MM.1S (cell line): ENCODE data around the gene TTC33.

Experiments used
- DNase-seq: peaks from one replicate; pipeline ENCODE4 v3.0.0-alpha.2; 2015
- H2AFZ ChIP-seq: fragments of 300-600 bp; sonication (generic); 2 replicates; pipeline ENCODE4 v1.6.0; 2016; ENCODE audit warnings: antibody characterized with exemption, low read length
- H3F3A ChIP-seq: fragments of 300-600 bp; sonication (generic); 2 replicates; pipeline ENCODE4 v1.6.1; 2016; ENCODE audit warnings: mild to moderate bottlenecking, antibody characterized with exemption, low read length, moderate library complexity, mixed read lengths; ENCODE audit not compliant: insufficient read depth
- H3K27ac ChIP-seq: fragments of 300-600 bp; sonication (generic); 2 replicates; pipeline ENCODE4 v1.5.1; 2016; ENCODE audit warnings: mild to moderate bottlenecking, low read length
- H3K27me3 ChIP-seq: fragments of 300-600 bp; sonication (generic); replicated peaks from 2 replicates; pipeline ENCODE4 v1.6.0; 2016; ENCODE audit warnings: low read length; ENCODE audit not compliant: insufficient read depth
- H3K36me3 ChIP-seq: fragments of 300-600 bp; sonication (generic); replicated peaks from 2 replicates; pipeline ENCODE4 v1.6.1; 2016; ENCODE audit warnings: mild to moderate bottlenecking, low read length, mixed read lengths; ENCODE audit not compliant: insufficient read depth
- H3K4me1 ChIP-seq: fragments of 300-600 bp; sonication (generic); 2 replicates; pipeline ENCODE4 v1.6.1; 2016; ENCODE audit warnings: low read length, mixed read lengths
- H3K4me2 ChIP-seq: fragments of 300-600 bp; sonication (generic); 2 replicates; pipeline ENCODE4 v1.6.0; 2016; ENCODE audit warnings: low read depth, low read length
- H3K4me3 ChIP-seq: fragments of 300-600 bp; sonication (generic); 2 replicates; pipeline ENCODE4 v1.5.1; 2016; ENCODE audit warnings: low read length, mixed read lengths
- H3K79me2 ChIP-seq: fragments of 300-600 bp; sonication (generic); 2 replicates; pipeline ENCODE4 v1.6.1; 2016; ENCODE audit warnings: mixed run types, low read length, mixed read lengths
- H3K9ac ChIP-seq: fragments of 300-600 bp; sonication (generic); 2 replicates; pipeline ENCODE4 v1.6.1; 2016; ENCODE audit warnings: low read length, mixed read lengths
- H3K9me2 ChIP-seq: fragments of 300-600 bp; sonication (generic); replicated peaks from 2 replicates; pipeline ENCODE4 v1.6.1; 2016; ENCODE audit warnings: mild to moderate bottlenecking, low read length, mixed read lengths; ENCODE audit not compliant: insufficient read depth
- H3K9me3 ChIP-seq: fragments of 300-600 bp; sonication (generic); replicated peaks from 2 replicates; pipeline ENCODE4 v1.6.1; 2016; ENCODE audit warnings: mild to moderate bottlenecking, low read length, mixed read lengths; ENCODE audit not compliant: insufficient read depth
- H4K20me1 ChIP-seq: fragments of 300-600 bp; sonication (generic); 2 replicates; pipeline ENCODE4 v1.6.1; 2016; ENCODE audit warnings: mild to moderate bottlenecking, low read length, moderate library complexity, mixed read lengths; ENCODE audit not compliant: insufficient read depth
- EZH2 ChIP-seq: fragments of 300-600 bp; sonication (generic); optimal IDR thresholded peaks from 2 replicates; pipeline ENCODE3; 2017; ENCODE audit warnings: low read depth, mild to moderate bottlenecking, antibody characterized with exemption, low read length, mixed read lengths
- EZH2phosphoT487 ChIP-seq: fragments of 300-600 bp; sonication (generic); IDR thresholded peaks from 2 replicates; pipeline ENCODE4 v1.6.1; 2018; ENCODE audit warnings: antibody characterized with exemption, low read length
- TF ChIP-seq, protein P1 (sequence below): fragments of 300-600 bp; sonication (generic); IDR thresholded peaks from 2 replicates; pipeline ENCODE4 v1.5.1; 2016; ENCODE audit warnings: antibody characterized with exemption, low read length, mixed read lengths

The TTC33 gene

DNA sequence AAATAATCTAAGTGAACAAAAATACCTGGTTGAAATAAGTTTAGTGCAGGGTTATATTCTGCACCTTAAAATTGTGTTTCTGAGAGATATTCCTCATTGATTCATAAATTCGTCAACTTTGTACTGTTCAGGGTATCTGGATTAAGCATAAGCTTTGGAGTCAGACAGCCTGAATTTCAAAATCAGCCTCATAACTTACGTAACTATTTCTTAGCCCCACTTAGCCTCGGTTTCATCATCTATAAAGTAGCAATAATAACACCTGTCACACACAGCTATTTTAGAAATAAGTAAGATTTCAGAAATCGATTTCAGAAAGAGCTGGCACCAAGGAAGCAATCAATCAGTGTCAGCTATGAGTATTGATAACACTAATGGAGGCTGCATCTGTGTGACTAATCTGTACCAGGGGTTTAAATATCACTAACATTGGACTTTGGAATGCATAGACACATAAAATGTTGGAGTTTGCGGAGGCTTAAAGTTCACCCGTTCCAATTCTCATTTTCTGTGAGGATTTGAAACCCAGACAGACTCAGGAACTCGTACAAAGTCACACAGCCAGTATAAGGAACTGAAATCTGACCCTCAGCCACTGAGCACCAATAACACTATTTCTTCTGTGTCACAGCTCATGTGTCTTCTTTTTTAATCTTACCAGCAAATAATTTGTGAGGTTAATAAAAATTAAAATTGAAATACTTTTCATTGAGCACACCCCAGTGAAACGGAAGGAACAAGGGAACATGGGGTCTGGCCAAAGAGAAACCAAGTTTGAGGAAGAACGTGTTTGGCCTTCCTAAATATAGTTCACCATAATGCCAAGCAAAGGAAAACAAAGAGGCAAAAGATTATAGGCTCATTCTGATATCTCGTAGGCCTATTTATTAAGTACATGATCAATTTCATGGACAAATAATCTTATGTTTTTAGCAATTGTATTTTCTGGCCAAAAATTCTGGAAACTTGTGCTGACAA lies 270.5 kb downstream of the TTC33 start:
- Histone ChIP-seq H3K9me3 (no peaks in the 10 kb centered on the region), H3K27me3 (no peaks in the 10 kb centered on the region), H3K4me1 (peaks cover 31% of the 10 kb centered on the region), H3K4me3 (peak overlapping the region; percentile 21; the same call in 1 of the 2 replicates), H3K9me2 (no peaks in the 10 kb centered on the region), H3F3A (peaks cover 9% of the 10 kb centered on the region; the same call in 1 of the 2 replicates), H2AFZ (no peak overlapping the region), H4K20me1 (no peaks in the 10 kb centered on the region), H3K79me2 (no peaks in the 10 kb centered on the region), H3K36me3 (no peaks in the 10 kb centered on the region), H3K27ac (peak overlapping the region; percentile 25; the same call in 1 of the 2 replicates), H3K9ac (no peak overlapping the region), H3K4me2 (peak overlapping the region; percentile 56)
- no peak for DNase-seq
- TF ChIP-seq, protein P1, sequence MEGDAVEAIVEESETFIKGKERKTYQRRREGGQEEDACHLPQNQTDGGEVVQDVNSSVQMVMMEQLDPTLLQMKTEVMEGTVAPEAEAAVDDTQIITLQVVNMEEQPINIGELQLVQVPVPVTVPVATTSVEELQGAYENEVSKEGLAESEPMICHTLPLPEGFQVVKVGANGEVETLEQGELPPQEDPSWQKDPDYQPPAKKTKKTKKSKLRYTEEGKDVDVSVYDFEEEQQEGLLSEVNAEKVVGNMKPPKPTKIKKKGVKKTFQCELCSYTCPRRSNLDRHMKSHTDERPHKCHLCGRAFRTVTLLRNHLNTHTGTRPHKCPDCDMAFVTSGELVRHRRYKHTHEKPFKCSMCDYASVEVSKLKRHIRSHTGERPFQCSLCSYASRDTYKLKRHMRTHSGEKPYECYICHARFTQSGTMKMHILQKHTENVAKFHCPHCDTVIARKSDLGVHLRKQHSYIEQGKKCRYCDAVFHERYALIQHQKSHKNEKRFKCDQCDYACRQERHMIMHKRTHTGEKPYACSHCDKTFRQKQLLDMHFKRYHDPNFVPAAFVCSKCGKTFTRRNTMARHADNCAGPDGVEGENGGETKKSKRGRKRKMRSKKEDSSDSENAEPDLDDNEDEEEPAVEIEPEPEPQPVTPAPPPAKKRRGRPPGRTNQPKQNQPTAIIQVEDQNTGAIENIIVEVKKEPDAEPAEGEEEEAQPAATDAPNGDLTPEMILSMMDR, result no peak
- TF ChIP-seq EZH2phosphoT487 (no peak), EZH2 (no peak)

DNA sequence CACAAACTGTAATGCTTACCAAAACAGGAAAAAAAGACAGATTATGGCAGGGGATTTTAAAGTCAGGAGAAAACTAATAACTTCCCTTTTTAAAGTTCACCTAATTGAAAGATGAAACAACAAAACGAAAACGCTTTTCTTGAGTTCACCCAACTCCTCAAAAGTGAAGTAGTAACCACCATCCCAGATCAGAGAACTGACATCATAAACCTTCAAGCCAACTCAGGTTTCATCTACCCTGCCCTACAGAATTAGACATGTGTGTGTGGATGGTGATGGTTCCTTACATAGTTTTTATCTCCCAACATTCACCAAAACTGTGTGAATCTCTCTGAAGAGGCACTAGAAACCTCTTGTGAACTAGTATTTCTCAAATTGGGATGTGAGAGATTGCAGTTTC lies 271.3 kb downstream of the TTC33 start:
- Histone ChIP-seq H3K9me3 (no peaks in the 10 kb centered on the region), H2AFZ (no peak overlapping the region), H4K20me1 (no peaks in the 10 kb centered on the region), H3K4me1 (peaks cover 31% of the 10 kb centered on the region), H3K27me3 (no peaks in the 10 kb centered on the region), H3K27ac (peak overlapping the region; percentile 25; the same call in 1 of the 2 replicates), H3K9ac (no peak overlapping the region), H3K79me2 (no peaks in the 10 kb centered on the region), H3K36me3 (no peaks in the 10 kb centered on the region), H3K4me3 (no peak overlapping the region), H3K9me2 (no peaks in the 10 kb centered on the region), H3K4me2 (peak overlapping the region; percentile 56; the same call in 1 of the 2 replicates), H3F3A (peaks cover 9% of the 10 kb centered on the region; the same call in 1 of the 2 replicates)
- TF ChIP-seq EZH2phosphoT487 (no peak), EZH2 (no peak)
- TF ChIP-seq, protein P1, result no peak
- DNase-seq, result peak; percentile 40

DNA sequence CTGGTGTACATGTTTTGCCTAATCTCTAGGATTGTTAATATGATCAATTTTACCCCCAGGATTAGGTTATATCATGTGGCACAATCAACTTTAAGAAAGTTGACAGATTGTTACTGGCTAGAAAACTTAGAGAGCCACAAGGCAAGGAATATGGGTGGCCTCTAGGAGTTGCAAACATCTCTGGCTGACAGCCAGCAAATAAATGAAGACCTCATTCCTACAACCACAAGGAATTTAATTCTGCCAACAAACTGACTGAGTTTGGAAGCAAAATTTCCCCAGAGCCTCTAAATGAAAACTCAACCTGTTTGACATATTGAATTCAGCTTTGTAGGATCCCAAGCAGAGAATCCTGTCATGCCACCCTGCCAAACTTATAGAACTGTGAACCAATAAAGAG lies 272.4 kb downstream of the TTC33 start:
- no peaks in the 10 kb centered on the region for H3K9me2 ChIP-seq
- DNase-seq, result no peak
- no peak overlapping the region for H3K4me2 ChIP-seq
- no peak overlapping the region for H3K27ac ChIP-seq
- no peak overlapping the region for H2AFZ ChIP-seq
- H3K27me3 ChIP-seq, result no peaks in the 10 kb centered on the region
- H3F3A ChIP-seq, result peaks cover 9% of the 10 kb centered on the region; the same call in 1 of the 2 replicates
- no peak overlapping the region for H3K4me3 ChIP-seq
- H4K20me1 ChIP-seq, result no peaks in the 10 kb centered on the region
- no peaks in the 10 kb centered on the region for H3K9me3 ChIP-seq
- no peak overlapping the region for H3K9ac ChIP-seq
- H3K4me1 ChIP-seq, result peaks cover 31% of the 10 kb centered on the region
- TF ChIP-seq, protein P1, result no peak
- TF ChIP-seq EZH2phosphoT487 (no peak), EZH2 (no peak)
- H3K36me3 ChIP-seq, result no peaks in the 10 kb centered on the region
- H3K79me2 ChIP-seq, result no peaks in the 10 kb centered on the region
